Transverse colon (tissue), 4 donors: ENCODE results near the gene SLC45A2. TPM values are rescaled to one million over a fixed set of nuclear protein-coding genes. Genes with fewer than 3 reads are reported as not detected.
"Not testable (repeated sequence)": the region's sequence is repeated elsewhere in the genome, so short reads cannot be mapped to it uniquely, and the experiment has no call there.

Source experiments
- DNase-seq: peaks from one replicate; pipeline ENCODE4 v3.0.0-alpha.2; 2019
- H3K27ac ChIP-seq, 4 donors: fragments of 200-600 bp; sonication (generic); 2 replicates each; pipeline ENCODE4 v1.5.1; 2016 to 2018; ENCODE audit warnings: inconsistent platforms in 4 of 4
- H3K27me3 ChIP-seq: fragments of 200-600 bp; sonication (generic); 2 replicates; pipeline ENCODE4 v1.5.1; 2017; ENCODE audit warnings: inconsistent platforms
- H3K36me3 ChIP-seq, 4 donors: fragments of 200-600 bp; sonication (generic); 2 replicates each; pipeline ENCODE4 v1.5.1; 2017 to 2019; ENCODE audit warnings: inconsistent platforms in 4 of 4
- H3K4me1 ChIP-seq, 4 donors: fragments of 200-600 bp; sonication (generic); 2 replicates each; pipeline ENCODE4 v1.5.1; 2017 to 2020; ENCODE audit warnings: inconsistent platforms in 4 of 4
- H3K4me3 ChIP-seq, 4 donors: fragments of 200-600 bp; sonication (generic); 1 replicate in 1 of 4; 2 replicates in 3 of 4; pipeline versions ENCODE4 v1.5.1 to v1.6.1; 2017 to 2019; ENCODE audit warnings: inconsistent platforms in 4 of 4
- H3K9me3 ChIP-seq, 2 donors: fragments of 200-600 bp; sonication (generic); 2 replicates each; pipeline ENCODE4 v1.5.1; 2017 to 2019; ENCODE audit warnings: inconsistent platforms in 2 of 2
- CTCF ChIP-seq, 5 experiments: fragments of 200-600 bp in 3 of 5; fragments of 450-650 bp in 2 of 5; sonication (generic) in 3 of 5; IDR thresholded peaks; 1 replicate in 2 of 5; 2 replicates in 3 of 5; pipeline ENCODE4 v1.5.1; 2016 to 2017; ENCODE audit warnings: antibody characterized with exemption in 5 of 5, inconsistent platforms in 3 of 5, mild to moderate bottlenecking in 2 of 5, moderate library complexity in 1 of 5
- EP300 ChIP-seq: sonication (generic); formaldehyde crosslinking; IDR thresholded peaks from one replicate; pipeline ENCODE4 v1.6.1; 2017; ENCODE audit warnings: antibody characterized with exemption, low read depth
- POLR2A ChIP-seq: fragments of 450-650 bp; IDR thresholded peaks from one replicate; pipeline ENCODE4 v1.6.1; 2016; ENCODE audit warnings: antibody characterized with exemption, mild to moderate bottlenecking, moderate library complexity
- POLR2AphosphoS5 ChIP-seq, 3 donors: sonication (generic); formaldehyde crosslinking; IDR thresholded peaks; one replicate each; pipeline ENCODE4 v1.6.1; 2016; ENCODE audit warnings: antibody characterized with exemption in 3 of 3
- WGBS, 2 donors: methylation state at CpG; one replicate each; pipeline ENCODE4 v1.1.5; 2018; ENCODE audit warnings: low coverage in 1 of 2; 5-methylcytosine and 5-hydroxymethylcytosine counted together
- in situ Hi-C, 4 donors: fragments of 200-750 bp; cut with MboI; loops; one replicate each; pipeline versions ENCODE4 v1.15.0 to v1.15.1; 2017; ENCODE audit warnings: low sequenced_read_pairs in 3 of 4, low pct_ligation_motif_present in 1 of 4, low pct_unique_long_range_greater_than_20kb in 1 of 4
- intact Hi-C: fragments of 100-400 bp; cut with DNase I; formaldehyde crosslinking; loops from one replicate; pipeline ENCODE4 v1.15.1; 2023; ENCODE audit warnings: low total_unique reads
- total RNA-seq, 4 donors: library from RNA; depleted of rRNA; stranded (reverse); fragments of >200 nt; gene quantifications; one replicate each; pipeline ENCODE4 v1.1.0, GENCODE V29; 2016

Gene SLC45A2
- total RNA-seq, 4 donors from 2014 or later: 0.95 to 1.6 TPM; not detected in 2

- H3K27me3 ChIP-seq: no peaks in the 10 kb centered on the region
- in situ Hi-C loops: no loop called here
- no peak overlapping the region for H3K27ac ChIP-seq
- DNase-seq: no peak
- intact Hi-C loops: no loop called here
- 55% methylated on average over 1 of the region's 1 CpG; no CpG with 5 or more reads in 1 of the 2 donors for WGBS, 2 donors
- H3K4me1 ChIP-seq: no peaks in the 10 kb centered on the region
- TF ChIP-seq EP300 (no peak), CTCF (IDR thresholded peaks at IDR 0.05) (no peak), POLR2AphosphoS5 (IDR thresholded peaks at IDR 0.05) (no peak), POLR2A (no peak)
- no peaks in the 10 kb centered on the region for H3K9me3 ChIP-seq
- H3K36me3 ChIP-seq: no peaks in the 10 kb centered on the region
- no peak overlapping the region for H3K4me3 ChIP-seq
Measured at GRCh38 chr5:33921002-33921401, 63.5 kb downstream of the SLC45A2 start.

GRCh38 chr5:33914844-33915243 is 69.6 kb downstream of the SLC45A2 start:
- H3K36me3 ChIP-seq, in situ Hi-C loops, H3K4me3 ChIP-seq, H3K27me3 ChIP-seq, H3K4me1 ChIP-seq, DNase-seq, H3K9me3 ChIP-seq, H3K27ac ChIP-seq, intact Hi-C loops: not testable (repeated sequence)
- 83 to 91% methylated on average over 3 of the region's 3 CpGs for WGBS, 2 donors

DNA sequence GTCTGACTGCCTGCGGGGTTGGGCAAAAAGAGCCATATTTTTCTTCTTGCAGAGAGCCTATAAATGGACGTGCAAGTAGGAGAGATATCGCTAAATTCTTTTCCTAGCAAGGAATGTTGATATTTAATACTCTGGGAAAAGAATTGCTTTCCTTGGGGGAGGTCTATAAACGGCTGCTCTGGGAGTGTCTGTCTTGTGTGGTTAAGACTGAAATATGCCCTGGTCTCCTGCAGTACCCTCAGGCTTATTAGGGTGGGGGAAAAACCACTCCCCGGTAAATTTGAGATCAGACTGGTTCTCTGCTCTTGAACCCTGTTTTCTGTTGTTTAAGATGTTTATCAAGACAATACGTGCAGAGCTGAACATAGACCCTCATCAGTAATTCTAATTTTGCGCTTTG is 78.2 kb downstream of the SLC45A2 start:
- DNase-seq, in situ Hi-C loops, H3K27ac ChIP-seq, H3K36me3 ChIP-seq, intact Hi-C loops, H3K4me1 ChIP-seq, H3K4me3 ChIP-seq, H3K27me3 ChIP-seq: not testable (repeated sequence)
- H3K9me3 ChIP-seq: peaks cover 15 to 16% of the 10 kb centered on the region in 2 donors
- 82 to 100% methylated on average over 2 to 7 of the region's 7 CpGs for WGBS, 2 donors

DNA sequence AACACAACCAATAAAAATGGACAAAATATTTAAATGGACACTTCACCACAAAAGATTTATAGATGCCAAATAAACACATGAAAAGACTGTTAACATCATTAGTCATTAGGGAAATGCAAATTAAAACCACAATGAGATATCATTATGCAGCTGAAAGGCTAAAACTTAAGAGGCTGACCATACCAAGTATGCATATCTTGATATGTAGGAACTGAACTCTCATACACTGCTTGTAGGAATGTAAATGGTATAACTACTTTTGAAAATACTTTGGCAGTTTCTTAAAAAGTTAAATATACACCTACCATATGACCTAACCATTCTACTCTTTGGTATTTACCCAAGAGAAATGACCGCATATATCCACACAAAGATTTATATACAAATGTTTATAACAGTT is 79.1 kb downstream of the SLC45A2 start:
- Histone ChIP-seq H3K27ac (no peak overlapping the region), H3K4me3 (no peak overlapping the region), H3K9me3 (peaks cover 15 to 16% of the 10 kb centered on the region in 2 donors), H3K36me3 (no peaks in the 10 kb centered on the region), H3K27me3 (no peaks in the 10 kb centered on the region), H3K4me1 (no peaks in the 10 kb centered on the region)
- no peak for DNase-seq
- intact Hi-C loops: no loop called here
- WGBS, 2 donors: 50 to 78% methylated on average over 1 of the region's 1 CpG
- TF ChIP-seq POLR2A (no peak), EP300 (no peak), POLR2AphosphoS5 (IDR thresholded peaks at IDR 0.05) (no peak), CTCF (IDR thresholded peaks at IDR 0.05) (no peak)
- in situ Hi-C loops: no loop called here

DNA sequence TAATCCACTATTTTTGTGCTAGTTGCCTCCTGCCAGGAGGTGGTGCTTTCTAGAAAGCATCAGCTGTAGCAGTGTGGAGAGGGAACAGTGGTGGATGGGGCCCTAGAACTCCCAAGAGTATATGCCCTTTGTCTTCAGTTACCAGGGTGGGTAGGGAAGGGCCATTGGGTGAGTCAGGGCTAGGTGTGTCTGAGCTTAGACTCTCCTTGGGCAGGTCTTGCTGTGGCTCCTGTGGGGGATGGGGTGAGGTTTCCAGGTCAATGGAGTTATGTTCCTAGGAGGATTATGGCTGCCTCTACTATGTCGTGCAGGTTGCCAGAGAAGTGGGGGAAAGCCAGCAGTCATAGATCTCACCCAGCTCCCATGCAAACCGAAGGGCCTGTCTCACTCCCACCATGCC is 81.4 kb downstream of the SLC45A2 start:
- H3K27me3 ChIP-seq: no peaks in the 10 kb centered on the region
- WGBS, 2 donors: 83% methylated on average over 2 of the region's 2 CpGs; no CpG with 5 or more reads in 1 of the 2 donors
- intact Hi-C loops: no loop called here
- H3K9me3 ChIP-seq: peaks cover 15 to 16% of the 10 kb centered on the region in 2 donors
- H3K4me3 ChIP-seq: no peak overlapping the region
- in situ Hi-C loops: no loop called here
- no peak for DNase-seq
- TF ChIP-seq POLR2A (no peak), EP300 (no peak), POLR2AphosphoS5 (IDR thresholded peaks at IDR 0.05) (no peak), CTCF (IDR thresholded peaks at IDR 0.05) (no peak)
- no peaks in the 10 kb centered on the region for H3K4me1 ChIP-seq
- no peak overlapping the region for H3K27ac ChIP-seq
- H3K36me3 ChIP-seq: no peaks in the 10 kb centered on the region
